Mucosa of gallbladder (tissue), 1 donor: ENCODE measurements around the gene ADGRL3. TPM values are rescaled to one million over a fixed set of nuclear protein-coding genes. Genes with fewer than 3 reads are reported as not detected.

ENCODE experiments used
- DNase-seq: peaks from one replicate; pipeline ENCODE4 v3.0.0-alpha.2; 2020; ENCODE audit warnings: low spot score
- total RNA-seq: library from RNA; stranded (reverse); gene quantifications from one replicate; pipeline ENCODE4 v1.2.1, GENCODE V29; 2021
- donor health status: DM: no; HTN: no; CAD: no.

Gene ADGRL3
- total RNA-seq, result 3.5 TPM

- DNase-seq, result no peak
Measured at GRCh38 chr4:61200187-61200915, at the start of gene ADGRL3. ADGRL3 (plus strand) TSS chr4:61200326.

- no peak for DNase-seq
Measured at GRCh38 chr4:61152433-61152832, 47.7 kb upstream of the ADGRL3 start.

DNA sequence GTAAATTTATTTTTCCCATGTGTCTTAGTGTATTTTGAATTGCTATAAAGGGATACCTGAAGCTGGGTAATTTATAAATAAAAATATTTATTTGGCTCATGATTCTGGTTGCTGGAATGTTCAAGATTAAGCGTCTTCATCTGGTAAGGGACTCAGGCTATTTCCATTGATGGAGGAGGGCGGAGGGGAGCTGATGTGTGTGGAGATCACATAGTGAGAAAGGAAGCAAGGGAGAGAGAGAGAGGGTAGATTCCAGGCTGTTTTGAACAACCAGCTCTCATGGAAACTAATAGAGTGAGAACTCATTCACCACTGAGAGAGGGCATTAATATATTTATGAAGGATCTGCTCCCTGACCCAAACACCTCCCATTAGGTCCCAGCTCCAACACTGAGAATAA, 39.6 kb upstream of the ADGRL3 start:
- no peak for DNase-seq

DNA sequence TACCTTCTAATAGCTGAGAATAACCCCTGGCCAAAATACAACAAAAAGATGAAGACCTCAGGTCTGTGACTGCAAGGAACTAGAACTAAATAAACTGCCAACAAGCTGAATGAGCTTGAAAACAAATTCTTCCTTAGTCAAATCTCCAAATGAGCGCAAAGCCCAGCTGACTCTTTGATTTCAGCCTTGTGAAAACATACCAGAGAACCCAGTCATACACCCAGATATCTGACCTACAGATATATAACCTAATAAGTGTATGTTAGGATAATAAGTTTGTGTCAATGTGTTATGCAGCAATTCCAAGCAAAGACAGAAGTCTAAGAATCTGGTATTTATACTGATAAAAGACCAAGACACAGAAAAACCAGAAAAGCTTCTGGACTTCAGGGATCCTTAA, 38.0 kb upstream of the ADGRL3 start:
- DNase-seq, result no peak

- no peak for DNase-seq
Measured at GRCh38 chr4:61173799-61174198, 26.3 kb upstream of the ADGRL3 start.

DNA sequence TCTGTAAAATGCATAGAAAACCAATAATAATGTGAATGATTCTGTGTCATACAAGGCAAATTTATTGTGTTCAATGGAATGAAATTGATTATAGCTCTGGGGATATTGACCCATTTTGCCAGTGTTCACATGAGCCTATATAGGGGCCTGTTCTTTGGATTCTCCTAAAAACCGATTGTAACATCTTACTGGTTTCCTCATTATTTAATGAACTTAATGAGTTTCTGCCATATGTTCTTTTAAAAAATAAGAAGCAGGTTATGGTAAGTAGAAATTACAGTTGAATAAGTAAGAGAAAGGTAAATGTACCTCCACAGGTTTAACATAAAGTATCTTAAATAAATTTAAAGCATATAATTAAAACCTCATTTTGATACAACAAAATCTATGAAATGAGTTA, 24.6 kb upstream of the ADGRL3 start:
- DNase-seq, result no peak

GRCh38 chr4:61177367-61177766, 22.8 kb upstream of the ADGRL3 start:
- DNase-seq, result no peak

DNA sequence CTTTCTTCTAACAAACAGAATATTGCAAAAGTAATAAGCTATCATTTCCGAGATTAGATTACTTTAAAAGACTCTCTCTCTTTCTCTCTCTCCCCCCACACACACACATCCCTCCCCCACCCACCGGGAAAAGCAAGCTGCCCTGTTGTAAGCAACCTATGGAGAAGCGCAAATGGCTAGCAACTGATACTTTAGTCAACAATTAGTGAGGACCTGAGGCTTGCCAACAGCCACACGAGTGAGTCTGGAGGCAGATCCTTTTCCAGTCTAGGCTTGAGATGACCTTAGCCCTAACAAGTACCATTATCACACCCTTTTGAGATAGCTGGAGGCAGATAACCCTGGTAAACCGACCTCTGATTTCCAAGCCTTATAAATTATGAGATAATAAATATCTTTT, 19.7 kb upstream of the ADGRL3 start:
- no peak for DNase-seq

- no peak for DNase-seq
Measured at GRCh38 chr4:61182915-61183314, 17.2 kb upstream of the ADGRL3 start.

GRCh38 chr4:61185288-61185687, 14.8 kb upstream of the ADGRL3 start:
- DNase-seq, result no peak

DNA sequence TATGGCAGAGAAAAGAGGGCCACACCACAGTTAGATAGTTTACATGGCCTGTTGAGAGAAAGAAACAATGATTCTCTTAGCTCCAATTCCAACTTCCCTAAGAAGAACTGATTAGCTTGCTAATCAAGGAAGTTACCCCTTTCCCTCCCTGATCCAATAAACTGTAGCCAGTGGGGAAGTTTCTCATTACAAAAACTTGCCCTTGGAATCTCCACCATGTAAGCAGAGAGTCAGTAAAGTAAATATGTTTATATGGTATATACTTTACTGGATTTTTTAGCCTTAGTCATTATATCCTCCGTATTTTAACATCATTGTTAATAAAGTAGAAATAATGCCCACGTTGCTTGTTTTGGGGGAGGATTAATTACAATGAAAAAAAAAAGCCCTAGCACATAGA, 7.7 kb upstream of the ADGRL3 start:
- no peak for DNase-seq

DNA sequence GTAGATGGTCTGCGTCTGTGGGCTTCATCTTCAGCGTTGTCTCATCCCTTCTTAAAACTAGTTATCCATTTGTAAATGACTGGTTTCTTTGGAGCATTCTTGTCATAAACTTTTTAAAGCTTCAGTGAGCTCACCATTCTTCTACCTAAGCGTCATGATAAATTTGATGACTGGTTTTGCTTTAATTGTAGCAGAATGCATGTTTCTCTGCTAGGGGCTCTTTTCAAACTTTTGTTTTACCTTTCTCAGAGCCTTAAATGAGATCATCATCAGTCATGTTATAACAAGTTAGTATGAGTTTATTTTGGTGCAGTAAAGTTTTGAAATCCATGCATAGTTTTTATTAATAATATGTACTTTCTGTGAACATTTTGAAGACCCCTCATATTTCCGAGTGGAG, 6.3 kb upstream of the ADGRL3 start:
- no peak for DNase-seq

GRCh38 chr4:61194571-61194970, 5.6 kb upstream of the ADGRL3 start:
- DNase-seq, result no peak

DNA sequence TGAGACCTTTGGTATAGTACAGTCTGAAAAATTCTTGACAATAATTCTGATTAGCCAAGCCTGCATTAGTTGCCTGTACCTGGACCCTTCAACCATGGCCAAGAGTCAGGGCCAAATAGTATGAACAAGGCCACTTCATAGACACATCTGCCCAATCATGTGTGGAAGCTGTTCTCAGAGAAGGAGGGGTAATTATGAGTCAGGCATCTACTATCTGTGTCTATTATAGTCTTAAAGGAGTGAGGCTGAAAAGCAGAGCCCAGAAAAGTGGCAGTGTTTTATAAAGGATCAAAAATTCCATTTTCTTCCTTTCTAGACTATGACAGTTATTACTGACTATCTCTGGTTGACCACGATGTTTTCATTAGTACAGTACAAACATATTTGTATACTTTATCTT, 5.0 kb upstream of the ADGRL3 start:
- no peak for DNase-seq

DNA sequence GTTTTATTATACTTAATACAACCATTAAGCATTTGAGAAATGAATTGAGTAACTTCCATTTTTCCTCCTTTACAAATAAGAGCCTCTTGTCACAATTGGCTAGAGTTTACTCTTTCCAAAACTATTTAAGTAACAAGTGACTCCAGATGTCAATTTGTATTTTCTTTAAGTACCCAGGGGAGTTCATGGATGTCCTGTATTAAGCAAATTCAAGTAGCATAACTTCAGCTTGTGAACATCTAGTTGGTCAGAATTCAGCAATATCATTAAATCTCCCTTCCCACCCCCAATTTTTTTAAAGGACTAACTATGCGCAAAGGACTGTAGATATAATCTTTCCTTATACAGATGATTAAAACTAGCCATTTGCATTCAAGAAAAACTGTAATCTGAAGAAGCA, 1.4 kb upstream of the ADGRL3 start:
- no peak for DNase-seq

GRCh38 chr4:61199873-61200186, 296 bp upstream of the ADGRL3 start:
- DNase-seq, result no peak

DNA sequence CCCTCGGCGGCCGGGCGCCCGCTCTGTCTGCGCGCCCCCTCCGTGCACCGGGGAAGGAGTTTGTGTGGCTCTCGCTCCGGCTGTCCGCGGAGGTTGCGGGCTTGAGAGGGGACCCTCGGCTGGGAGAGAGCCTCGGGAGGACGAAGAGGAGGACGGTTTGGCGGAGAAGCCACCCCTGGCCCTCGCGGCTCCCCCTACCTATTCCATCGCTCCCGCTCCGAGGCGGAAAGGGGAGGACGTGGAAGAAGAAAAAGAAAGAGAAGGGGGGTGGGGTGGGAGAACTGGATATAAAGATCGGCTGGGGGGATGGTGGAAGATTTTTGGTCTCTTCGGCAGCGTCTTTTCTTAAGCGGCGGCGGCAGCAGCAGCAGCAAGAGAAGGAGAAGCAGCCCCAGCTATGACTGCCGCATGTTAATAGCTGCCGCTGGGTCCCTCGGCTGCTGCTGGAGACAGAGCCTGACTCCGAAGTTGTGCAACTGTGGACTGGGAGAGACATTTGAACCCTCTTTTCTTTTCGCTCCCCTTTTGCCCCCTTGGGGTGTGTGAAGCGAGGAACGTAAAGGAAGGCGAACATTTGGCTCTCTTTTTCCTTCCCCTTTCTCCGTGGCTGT, 895 bp downstream of the ADGRL3 start:
- DNase-seq, result no peak

DNA sequence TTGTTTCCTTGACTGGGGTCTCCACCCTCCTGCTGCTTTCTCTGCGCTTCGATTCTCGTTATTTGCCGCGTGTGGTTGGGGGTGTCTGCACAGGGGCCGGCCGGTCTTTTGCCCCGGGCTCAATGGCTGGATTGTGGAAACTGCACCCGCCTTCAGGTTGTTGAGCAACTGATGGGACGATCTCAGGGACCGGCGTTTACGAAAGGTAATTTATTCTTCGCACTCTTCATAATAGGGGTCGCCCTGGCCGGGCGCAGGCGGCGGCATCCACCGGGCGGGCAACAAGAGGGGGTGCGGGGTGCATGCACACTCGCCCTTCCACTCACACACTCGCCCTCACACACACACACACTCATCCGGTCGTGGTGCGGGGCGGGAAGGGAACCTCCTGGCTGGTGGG, 1.4 kb downstream of the ADGRL3 start:
- DNase-seq, result no peak

DNA sequence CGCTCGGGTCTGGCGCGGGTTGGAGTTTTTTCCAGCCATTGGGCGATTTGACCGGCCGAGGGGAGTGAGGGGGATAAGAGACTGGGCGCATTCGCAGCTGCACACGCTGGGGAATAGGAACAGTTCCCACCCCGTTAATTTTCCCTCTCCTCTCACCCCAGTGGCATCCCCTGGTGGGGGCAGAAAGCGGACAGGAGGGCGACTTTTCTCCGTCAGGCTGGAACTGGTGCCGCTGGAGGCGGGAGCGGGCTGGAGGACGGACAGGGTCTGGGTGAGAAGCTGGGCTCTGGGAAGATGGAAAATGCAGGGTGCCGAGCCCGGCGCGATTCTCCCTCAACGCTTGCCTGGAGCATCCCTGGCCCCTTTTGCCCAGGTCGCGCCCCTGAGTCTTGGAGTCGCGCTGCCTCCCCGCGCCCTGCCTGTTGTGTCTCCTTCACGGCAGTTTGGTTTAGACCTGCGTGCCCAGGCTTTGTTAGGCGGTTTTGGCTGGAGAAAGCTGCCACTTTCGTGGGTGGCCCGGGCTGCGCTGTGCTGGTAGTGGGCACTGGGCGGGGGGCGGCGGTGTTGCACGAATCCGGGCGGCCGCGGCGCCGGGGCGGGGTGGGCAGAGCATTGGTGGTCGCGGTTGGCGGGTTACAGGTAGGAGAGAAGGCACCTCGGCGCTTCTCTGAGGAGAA, 2.0 kb downstream of the ADGRL3 start:
- no peak for DNase-seq

DNA sequence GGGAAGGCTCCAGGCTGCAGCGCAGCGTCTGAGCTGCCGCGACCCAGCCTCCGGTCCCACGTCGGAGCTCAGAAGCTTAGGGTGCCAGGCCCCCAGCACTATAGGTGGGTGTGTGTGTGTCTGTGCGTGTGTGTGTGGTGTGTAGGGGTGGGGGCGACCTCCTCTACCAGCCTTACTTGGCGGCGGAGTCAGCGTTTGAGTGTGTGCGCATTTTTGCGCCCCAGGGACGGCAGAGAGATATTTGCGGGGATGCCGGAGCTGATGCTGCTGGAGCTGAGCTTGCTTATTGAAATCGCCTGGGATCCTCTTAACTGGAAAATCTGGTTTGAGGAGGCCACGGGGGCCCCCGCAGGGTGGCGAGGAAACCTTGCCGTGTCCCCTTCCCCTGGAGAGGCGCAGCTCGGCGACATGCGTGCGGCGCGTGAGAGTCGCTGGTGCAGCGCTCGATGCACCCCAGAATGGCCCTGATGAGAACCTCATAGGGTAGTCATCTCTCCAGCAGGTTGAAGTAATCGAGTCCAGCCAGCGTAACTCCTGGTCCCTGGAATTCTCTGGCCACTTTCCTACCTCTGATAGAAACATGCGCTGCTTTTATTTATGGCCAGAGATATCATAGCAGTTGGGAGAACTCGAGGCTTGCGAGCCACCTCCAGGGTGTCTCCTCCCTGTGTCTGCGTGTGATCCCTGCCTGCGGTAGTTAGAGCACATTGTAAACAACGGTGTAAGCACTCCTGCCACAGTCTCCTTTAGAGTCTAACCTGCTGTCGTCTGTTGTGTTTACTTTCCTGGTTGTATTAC, 2.7 kb downstream of the ADGRL3 start:
- no peak for DNase-seq

- DNase-seq, result no peak
Measured at GRCh38 chr4:61203436-61203790, 3.3 kb downstream of the ADGRL3 start.

- no peak for DNase-seq
Measured at GRCh38 chr4:61204353-61205060, 4.4 kb downstream of the ADGRL3 start.
